Activated CD8-positive, alpha-beta memory T cell treated with anti-CD3 and anti-CD28 coated beads, Interleukin-2, amount 10 ng/mL, durations not matched to agents 7 days and 5 days (primary cell): ENCODE data around the gene UGT3A1. TPM values are rescaled to one million over a fixed set of nuclear protein-coding genes. Genes with fewer than 3 reads are reported as not detected.

Experiments
- ATAC-seq: fragments of 150-1000 bp; cut with Tn5 transposase; one replicate; pipeline ENCODE4 v1.10.0; 2021; ENCODE audit warnings: moderate library complexity
- CTCF ChIA-PET: fragments of 350-600 bp; sonication (Branson Sonifier 250); formaldehyde crosslinking; loops from one replicate; lab custom pipeline; 2021; ENCODE audit warnings: antibody characterized with exemption; lab: Charles Lee
- DNase-seq: peaks from one replicate; pipeline ENCODE4 v3.0.0-alpha.2; 2020
- H3K27ac Mint-ChIP-seq: one replicate; pipeline ENCODE4 v1.8.0; 2021; ENCODE audit warnings: mild to moderate bottlenecking, mixed read lengths
- H3K27me3 Mint-ChIP-seq: one replicate; pipeline ENCODE4 v1.8.0; 2021; ENCODE audit warnings: mixed read lengths
- H3K36me3 Mint-ChIP-seq: one replicate; pipeline ENCODE4 v1.8.0; 2021; ENCODE audit warnings: mild to moderate bottlenecking, mixed read lengths
- H3K4me1 Mint-ChIP-seq: one replicate; pipeline ENCODE4 v1.8.0; 2021; ENCODE audit warnings: mixed read lengths
- H3K4me3 Mint-ChIP-seq: one replicate; pipeline ENCODE4 v1.8.0; 2021; ENCODE audit warnings: mild to moderate bottlenecking, moderate library complexity, mixed read lengths
- H3K9me3 Mint-ChIP-seq: one replicate; pipeline ENCODE4 v1.8.0; 2022; ENCODE audit warnings: low read depth, mixed read lengths
- total RNA-seq, 2 experiments: library from RNA; stranded (reverse); gene quantifications; one replicate each; pipeline ENCODE4 v1.2.3, GENCODE V29; 2021

Gene UGT3A1
- total RNA-seq, 2 experiments from 2014 or later = not detected

DNA sequence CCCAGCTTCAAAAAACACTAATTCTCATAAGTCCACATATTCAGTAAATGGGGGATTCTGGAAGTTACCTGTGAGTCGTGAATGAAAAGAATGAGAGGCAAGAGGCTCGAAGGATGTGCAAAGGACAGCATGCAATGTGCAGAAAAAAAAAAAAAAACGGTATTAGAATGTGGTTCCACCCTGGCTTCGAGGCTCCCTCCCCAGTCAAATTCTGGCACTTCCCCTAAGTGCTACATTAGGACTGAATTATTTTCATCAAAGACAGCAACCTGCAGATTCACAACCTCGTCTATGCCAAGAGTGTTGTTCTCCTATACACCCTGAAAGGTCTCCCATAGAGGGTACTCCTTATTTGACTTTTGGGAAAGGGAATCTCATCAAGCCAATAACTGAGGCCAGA, 69.3 kb downstream of the UGT3A1 start:
- ATAC-seq (no peak), DNase-seq (no peak)
- CTCF ChIA-PET = interaction anchor here (0.8 to 5.8 kb wide), 3 partner anchors 143 to 271 kb away, joined by 3 to 106 read pairs (median 5); no protein-coding TSS in a partner anchor
- peaks cover 5% of the 10 kb centered on the region for H3K9me3 Mint-ChIP-seq
- peaks cover 50% of the 10 kb centered on the region for H3K4me1 Mint-ChIP-seq
- H3K4me3 Mint-ChIP-seq = no peak overlapping the region
- H3K27me3 Mint-ChIP-seq = peaks cover 4% of the 10 kb centered on the region
- peaks cover 21% of the 10 kb centered on the region for H3K36me3 Mint-ChIP-seq
- no peak overlapping the region for H3K27ac Mint-ChIP-seq

DNA sequence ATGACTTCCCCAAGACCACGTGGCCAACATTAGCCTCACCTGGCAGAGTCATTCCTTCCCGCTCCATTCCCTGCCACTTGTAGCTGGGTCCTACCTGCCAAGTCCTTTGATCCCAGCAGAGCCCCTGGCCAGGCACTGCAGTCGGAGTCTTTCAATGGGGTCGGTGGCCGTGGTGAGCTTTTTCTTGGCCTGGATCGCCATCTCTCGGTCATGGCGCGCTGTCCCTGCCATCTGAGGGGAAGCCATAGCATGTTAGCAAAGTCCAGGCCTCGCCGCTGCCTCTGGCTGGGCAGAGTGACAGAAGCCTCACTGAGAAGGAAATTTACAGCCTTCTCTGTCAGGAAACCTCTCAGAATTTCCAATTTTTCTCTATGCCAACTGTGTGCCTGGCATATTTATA, 70.3 kb downstream of the UGT3A1 start:
- CTCF ChIA-PET = interaction anchor here (2.1 kb wide), 1 partner anchor 270 kb away, joined by 7 read pairs; no protein-coding TSS in a partner anchor
- H3K36me3 Mint-ChIP-seq = peaks cover 24% of the 10 kb centered on the region
- DNase-seq = no peak
- peaks cover 5% of the 10 kb centered on the region for H3K9me3 Mint-ChIP-seq
- ATAC-seq = no peak
- no peak overlapping the region for H3K4me3 Mint-ChIP-seq
- H3K27me3 Mint-ChIP-seq = no peaks in the 10 kb centered on the region
- peaks cover 43% of the 10 kb centered on the region for H3K4me1 Mint-ChIP-seq
- no peak overlapping the region for H3K27ac Mint-ChIP-seq

DNA sequence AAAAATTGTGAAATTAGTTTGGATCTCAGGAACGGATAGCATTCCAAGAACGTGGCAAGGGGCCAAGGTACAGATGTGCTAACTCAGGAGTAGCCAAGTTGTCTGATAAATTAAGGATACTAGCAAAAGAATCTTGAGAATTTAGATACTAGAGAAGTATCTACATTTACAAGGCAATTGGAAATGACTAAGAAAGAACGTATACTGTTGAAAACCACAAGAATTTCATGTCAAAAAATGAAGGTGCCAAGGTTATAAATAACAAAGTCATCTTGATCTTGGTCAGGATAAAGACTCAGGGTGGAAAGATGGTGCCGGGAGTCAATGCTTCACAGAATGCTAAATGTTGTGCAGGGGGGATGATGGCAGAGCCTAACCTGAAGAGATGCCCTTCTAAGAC, 72.0 kb downstream of the UGT3A1 start:
- ATAC-seq = peak; percentile 40
- peaks cover 31% of the 10 kb centered on the region for H3K36me3 Mint-ChIP-seq
- H3K27ac Mint-ChIP-seq = peak overlapping the region; percentile 62

DNA sequence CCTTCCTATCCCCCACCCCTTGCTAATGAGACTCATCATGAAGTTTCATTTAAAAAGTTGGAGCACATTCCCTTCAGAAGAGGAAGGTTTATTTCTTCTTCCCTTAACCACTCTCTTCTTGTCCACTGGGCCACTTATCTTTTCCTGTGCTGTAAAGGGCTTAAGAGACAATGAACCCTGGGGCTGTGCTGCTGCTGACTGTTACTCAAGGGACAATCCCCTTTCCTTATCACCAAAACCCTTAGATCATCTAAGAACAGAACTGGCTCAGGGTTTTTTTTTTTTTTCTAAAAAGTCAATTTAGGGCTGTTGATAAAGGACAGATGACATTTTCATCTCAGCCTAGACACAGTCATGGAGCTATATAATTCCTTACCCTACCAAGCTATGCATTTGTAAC, 82.4 kb downstream of the UGT3A1 start:
- ATAC-seq (no peak), DNase-seq (no peak)
- peaks cover 3% of the 10 kb centered on the region for H3K27me3 Mint-ChIP-seq
- no peak overlapping the region for H3K4me3 Mint-ChIP-seq
- CTCF ChIA-PET = interaction anchor here (0.9 to 2.2 kb wide), 4 partner anchors 16 to 132 kb away, joined by 3 to 6 read pairs (median 4); no protein-coding TSS in a partner anchor
- peaks cover 43% of the 10 kb centered on the region for H3K36me3 Mint-ChIP-seq
- H3K9me3 Mint-ChIP-seq = peaks cover 15% of the 10 kb centered on the region
- peaks cover 42% of the 10 kb centered on the region for H3K4me1 Mint-ChIP-seq
- peak overlapping the region; percentile 60 for H3K27ac Mint-ChIP-seq

More for the DNA sequence above, 72.0 kb downstream of the UGT3A1 start:
- no peaks in the 10 kb centered on the region for H3K27me3 Mint-ChIP-seq
- H3K9me3 Mint-ChIP-seq = peaks cover 5% of the 10 kb centered on the region
- H3K4me1 Mint-ChIP-seq = peaks cover 30% of the 10 kb centered on the region
- CTCF ChIA-PET = interaction anchor here (1.0 kb wide), 1 partner anchor 63 kb away, joined by 3 read pairs; the partner anchor contains the start of gene IL7R
- no peak overlapping the region for H3K4me3 Mint-ChIP-seq
- no peak for DNase-seq

DNA sequence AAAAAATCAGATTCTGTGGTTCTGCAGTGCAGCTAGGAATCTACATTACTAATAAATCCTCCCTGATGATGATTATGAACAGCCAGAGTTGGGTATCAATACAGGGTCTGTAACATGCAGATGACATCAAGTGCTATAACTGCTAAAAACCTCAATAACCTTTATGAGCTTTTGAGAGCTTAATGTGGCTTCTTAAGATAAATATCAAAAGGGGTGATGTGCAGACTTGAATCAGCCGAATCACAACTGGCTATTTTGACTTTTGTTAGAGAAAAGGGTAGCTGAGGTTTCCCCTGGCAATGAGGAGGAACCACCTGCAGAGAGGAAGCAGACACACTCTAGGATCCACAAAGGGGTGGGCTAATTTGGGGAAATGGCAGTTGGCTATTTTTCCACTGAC, 83.0 kb downstream of the UGT3A1 start:
- peaks cover 48% of the 10 kb centered on the region for H3K4me1 Mint-ChIP-seq
- DNase-seq (no peak), ATAC-seq (peak; percentile 18)
- H3K27me3 Mint-ChIP-seq = peaks cover 3% of the 10 kb centered on the region
- peaks cover 15% of the 10 kb centered on the region for H3K9me3 Mint-ChIP-seq
- H3K27ac Mint-ChIP-seq = peak overlapping the region; percentile 60
- CTCF ChIA-PET = interaction anchor here (0.9 to 2.2 kb wide), 5 partner anchors 10 to 131 kb away, joined by 3 to 6 read pairs (median 4); no protein-coding TSS in a partner anchor
- H3K36me3 Mint-ChIP-seq = peaks cover 42% of the 10 kb centered on the region
- H3K4me3 Mint-ChIP-seq = no peak overlapping the region

DNA sequence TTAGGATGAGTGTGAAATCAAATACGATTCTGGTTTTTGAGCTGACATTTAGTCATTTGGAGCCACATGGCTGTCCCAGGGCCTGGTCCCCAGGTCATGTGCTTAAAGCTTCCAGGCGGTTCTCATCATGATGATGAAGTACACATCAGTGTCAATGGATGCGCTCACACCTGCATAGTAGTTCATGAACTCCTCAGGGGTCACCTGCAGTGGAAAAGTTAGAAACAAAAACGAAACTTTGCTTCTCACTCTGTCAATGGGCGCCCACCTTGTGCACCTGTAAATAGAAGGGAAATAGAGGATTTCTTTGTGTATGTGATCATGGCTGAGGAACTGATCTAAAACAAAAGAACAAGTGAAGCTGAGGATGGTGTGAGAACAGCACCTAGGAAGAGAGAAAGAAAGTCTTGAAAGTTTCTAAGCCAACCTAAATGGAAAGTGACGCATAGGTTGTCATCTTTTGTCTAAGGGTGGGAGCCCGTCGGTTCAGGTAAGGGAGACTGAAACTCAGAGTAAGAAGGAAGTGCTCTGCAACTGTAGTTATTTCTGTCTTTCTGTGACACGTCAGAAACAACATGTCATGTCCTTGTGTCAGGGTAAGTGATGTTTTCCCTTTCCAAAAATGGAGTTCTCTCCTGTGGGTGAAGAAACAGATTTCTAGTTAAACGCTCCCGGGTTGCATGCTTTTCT, 86.6 kb downstream of the UGT3A1 start:
- H3K4me3 Mint-ChIP-seq = no peak overlapping the region
- peak; percentile 63 for DNase-seq

DNA sequence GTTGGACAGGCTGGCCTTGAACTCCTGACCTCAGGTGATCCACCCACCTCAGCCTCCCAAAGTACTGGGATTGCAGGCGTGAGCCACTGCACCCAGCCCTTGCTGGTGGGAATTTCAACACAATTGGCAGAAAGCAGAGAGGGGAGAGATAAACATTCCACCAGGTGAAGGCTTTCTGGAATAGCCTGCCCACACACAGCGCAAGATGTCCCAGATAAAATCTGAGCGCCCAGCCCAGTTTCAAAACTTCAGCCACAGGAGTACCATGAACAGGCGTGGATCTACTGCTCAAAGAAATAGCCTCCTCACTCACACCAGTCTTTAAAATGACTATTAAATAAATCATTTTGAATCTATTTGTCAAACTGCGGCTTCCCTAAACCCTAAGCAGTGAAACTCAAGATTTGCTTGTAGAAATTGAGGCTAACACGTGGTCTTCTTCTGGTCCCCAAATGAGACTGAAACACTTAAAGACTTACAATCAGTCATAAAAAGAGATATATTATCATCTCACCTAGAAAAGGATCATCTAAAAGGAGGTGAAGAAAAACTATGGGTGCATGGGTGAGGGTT, 87.5 kb downstream of the UGT3A1 start:
- Mint-ChIP-seq H3K4me1 (peaks cover 78% of the 10 kb centered on the region), H3K9me3 (no peaks in the 10 kb centered on the region), H3K27me3 (no peaks in the 10 kb centered on the region), H3K4me3 (no peak overlapping the region), H3K27ac (peak overlapping the region; percentile 82), H3K36me3 (peaks cover 16% of the 10 kb centered on the region)
- peak; percentile 63 for DNase-seq
- peak; percentile 27 for ATAC-seq
- CTCF ChIA-PET = interaction anchor here (0.7 to 1.7 kb wide), 5 partner anchors 10 to 82 kb away, joined by 3 to 8 read pairs (median 3); partner anchors contain the start of gene IL7R

More for the DNA sequence above, 86.6 kb downstream of the UGT3A1 start:
- H3K9me3 Mint-ChIP-seq = no peaks in the 10 kb centered on the region
- H3K27ac Mint-ChIP-seq = peak overlapping the region; percentile 82
- CTCF ChIA-PET = interaction anchor here (0.7 to 1.4 kb wide), 6 partner anchors 20 to 254 kb away, joined by 3 to 8 read pairs (median 3); partner anchors contain the start of gene IL7R
- no peaks in the 10 kb centered on the region for H3K27me3 Mint-ChIP-seq
- H3K4me1 Mint-ChIP-seq = peaks cover 75% of the 10 kb centered on the region
- peaks cover 16% of the 10 kb centered on the region for H3K36me3 Mint-ChIP-seq
- peak; percentile 41 for ATAC-seq

DNA sequence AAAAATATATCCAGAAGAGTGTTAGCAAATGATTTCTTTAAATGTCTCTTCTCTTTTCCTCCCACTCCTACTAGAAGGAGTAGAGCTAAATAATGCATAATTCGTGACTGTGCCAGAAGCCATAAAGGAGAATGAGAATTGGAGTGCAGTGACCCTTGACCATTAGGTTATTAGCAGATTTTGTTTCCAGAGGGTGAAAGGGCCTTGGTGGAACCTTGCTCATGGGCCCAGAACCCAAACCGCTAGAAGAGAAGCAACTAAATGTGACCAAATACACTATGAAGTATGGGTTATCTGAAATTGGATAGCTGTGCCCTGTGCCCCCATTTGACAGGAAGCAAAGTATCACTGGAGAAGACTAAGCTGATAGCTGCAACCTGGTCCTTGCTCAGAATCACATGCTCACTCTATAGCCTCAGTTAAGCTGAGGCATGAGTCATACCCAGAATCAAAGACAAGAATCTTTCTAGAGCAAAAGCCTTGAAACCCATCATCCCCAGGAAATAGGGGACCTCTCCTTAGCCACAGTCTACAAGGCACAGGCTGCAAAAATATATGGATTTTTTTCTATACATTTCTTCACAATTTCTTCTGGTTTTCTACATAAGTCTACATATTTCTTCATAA, 89.0 kb downstream of the UGT3A1 start:
- peak overlapping the region; percentile 37 for H3K27ac Mint-ChIP-seq
- no peaks in the 10 kb centered on the region for H3K27me3 Mint-ChIP-seq
- H3K4me1 Mint-ChIP-seq = peaks cover 76% of the 10 kb centered on the region
- H3K4me3 Mint-ChIP-seq = peak overlapping the region; percentile 20
- H3K36me3 Mint-ChIP-seq = peaks cover 16% of the 10 kb centered on the region
- peak; percentile 88 for ATAC-seq
- no peaks in the 10 kb centered on the region for H3K9me3 Mint-ChIP-seq
- CTCF ChIA-PET = interaction anchor here (0.7 to 1.7 kb wide), 8 partner anchors 9 to 124 kb away, joined by 3 to 6 read pairs (median 3); no protein-coding TSS in a partner anchor
- peak; percentile 70 for DNase-seq

Other genes with a start within 250 kb of the UGT3A1 start
- gene IL7R, start 134.5 kb downstream of the UGT3A1 start, total RNA-seq = 10 to 100 TPM; 10.4 to 30.7 TPM
- gene CAPSL, start 52.8 kb downstream of the UGT3A1 start, total RNA-seq = under 1 TPM in 1 of 2 experiments, not detected in 1; 0.47 TPM
- under 1 TPM; 0.35 to 0.79 TPM for gene UGT3A2, start 75.5 kb upstream of the UGT3A1 start, total RNA-seq
- 10 to 100 TPM; 13.9 to 15.1 TPM for gene LMBRD2, start 160.5 kb upstream of the UGT3A1 start, total RNA-seq
- gene SKP2, start 160.7 kb upstream of the UGT3A1 start, total RNA-seq = 10 to 100 TPM; 43.5 to 52.3 TPM